IMR-90 (cell line): ENCODE data around the gene ARVCF. TPM values are rescaled to one million over a fixed set of nuclear protein-coding genes. Genes with fewer than 3 reads are reported as not detected.
A peak's percentile ranks its signal among the peaks of the same experiment; 100 is the strongest.

Experiments used
- ATAC-seq: fragments of 200-7000 bp; cut with Tn5 transposase; 2 replicates; pipeline ENCODE4 v1.9.1; 2020; ENCODE audit warnings: low read depth, mild to moderate bottlenecking, moderate library complexity
- BruUV-seq: library from RNA; stranded (reverse); fragments of 400-500 nt; replicated peaks from 2 replicates; lab custom pipeline; 2021; lab: Mats Ljungman, UMichigan
- CTCF ChIA-PET: fragments of 300-600 bp; formaldehyde crosslinking; extraction: SDS; loops from one replicate; lab custom pipeline; 2021; ENCODE audit warnings: antibody characterized with exemption; lab: Yijun Ruan, JAX
- POLR2A ChIA-PET: fragments of 300-600 bp; sonication (Branson Sonifier 250); formaldehyde crosslinking; loops from one replicate; lab custom pipeline; 2022; ENCODE audit warnings: antibody characterized with exemption; ENCODE audit not compliant: unreplicated experiment; lab: Charles Lee
- DNase-seq: peaks from one replicate; pipeline ENCODE4 v3.0.0; 2013
- H2AFZ ChIP-seq: replicated peaks from 2 replicates; pipeline ENCODE3; 2013; ENCODE audit warnings: low read length, mild to moderate bottlenecking; ENCODE audit not compliant: poor library complexity
- H2AK5ac ChIP-seq: 2 replicates; pipeline ENCODE4 v1.6.1; 2013; ENCODE audit warnings: low read depth, low read length, inconsistent platforms
- H2AK9ac ChIP-seq: replicated peaks from 2 replicates; pipeline ENCODE3; 2013; ENCODE audit warnings: mild to moderate bottlenecking, low read depth, low read length, moderate library complexity; ENCODE audit not compliant: poor library complexity
- H2BK120ac ChIP-seq: 2 replicates; pipeline ENCODE4 v1.6.1; 2013; ENCODE audit warnings: low read depth, low read length, inconsistent platforms
- H2BK15ac ChIP-seq: 3 replicates; pipeline ENCODE4 v1.6.1; 2013; ENCODE audit warnings: low read depth, low read length, inconsistent platforms
- H2BK20ac ChIP-seq: 2 replicates; pipeline ENCODE4 v1.6.1; 2013; ENCODE audit warnings: low read depth, mild to moderate bottlenecking, inconsistent platforms, low read length, moderate library complexity
- H2BK5ac ChIP-seq: 2 replicates; pipeline ENCODE4 v1.6.1; 2013; ENCODE audit warnings: mild to moderate bottlenecking, low read depth, low read length, inconsistent platforms; ENCODE audit not compliant: poor library complexity, severe bottlenecking
- H3K14ac ChIP-seq: replicated peaks from 2 replicates; pipeline ENCODE4 v1.6.1; 2013; ENCODE audit warnings: low read depth, low read length, inconsistent platforms
- H3K18ac ChIP-seq: 2 replicates; pipeline ENCODE4 v1.6.1; 2013; ENCODE audit warnings: low read depth, low read length, control low read depth
- H3K23ac ChIP-seq: 2 replicates; pipeline ENCODE4 v1.6.1; 2013; ENCODE audit warnings: low read depth, low read length, inconsistent platforms
- H3K27ac ChIP-seq: 2 replicates; pipeline ENCODE4 v1.5.1; 2013; ENCODE audit warnings: mild to moderate bottlenecking, control low read depth, low read length; ENCODE audit not compliant: insufficient read depth
- H3K27me3 ChIP-seq: 2 replicates; pipeline ENCODE4 v1.6.1; 2013; ENCODE audit warnings: low read length; ENCODE audit not compliant: control insufficient read depth, insufficient read depth
- H3K36me3 ChIP-seq: 2 replicates; pipeline ENCODE4 v1.6.1; 2013; ENCODE audit warnings: low read length, mixed read lengths; ENCODE audit not compliant: control insufficient read depth, insufficient read depth
- H3K4ac ChIP-seq: 2 replicates; pipeline ENCODE4 v1.6.1; 2013; ENCODE audit warnings: low read depth, low read length, inconsistent platforms
- H3K4me1 ChIP-seq: 2 replicates; pipeline ENCODE4 v1.6.1; 2013; ENCODE audit warnings: low read length, mixed read lengths; ENCODE audit not compliant: control insufficient read depth, insufficient read depth
- H3K4me2 ChIP-seq: 2 replicates; pipeline ENCODE4 v1.6.1; 2013; ENCODE audit warnings: low read depth, mild to moderate bottlenecking, control low read depth, low read length, moderate library complexity
- H3K4me3 ChIP-seq: 2 replicates; pipeline ENCODE4 v1.5.1; 2013; ENCODE audit warnings: low read depth, mild to moderate bottlenecking, control low read depth, low read length, moderate library complexity; ENCODE audit not compliant: insufficient read depth
- H3K56ac ChIP-seq: 2 replicates; pipeline ENCODE4 v1.6.1; 2013; ENCODE audit warnings: low read length, inconsistent platforms; ENCODE audit not compliant: insufficient read depth; ENCODE audit errors: extremely low read depth
- H3K79me1 ChIP-seq, 2 experiments: 2 replicates each; pipeline ENCODE4 v1.6.1; 2013; ENCODE audit warnings: low read length in 2 of 2, inconsistent platforms in 1 of 2, low read depth in 1 of 2
- H3K9ac ChIP-seq: 2 replicates; pipeline ENCODE4 v1.6.1; 2013; ENCODE audit warnings: low read depth, low read length, control low read depth
- H3K9me1 ChIP-seq: 2 replicates; pipeline ENCODE4 v1.6.1; 2013; ENCODE audit warnings: low read length, inconsistent platforms; ENCODE audit not compliant: insufficient read depth
- H3K9me3 ChIP-seq: 2 replicates; pipeline ENCODE4 v1.6.1; 2013; ENCODE audit warnings: low read length; ENCODE audit not compliant: control insufficient read depth, insufficient read depth
- H4K20me1 ChIP-seq: 2 replicates; pipeline ENCODE4 v1.6.1; 2013; ENCODE audit warnings: low read length, inconsistent platforms; ENCODE audit not compliant: insufficient read depth
- H4K5ac ChIP-seq: 2 replicates; pipeline ENCODE4 v1.6.1; 2013; ENCODE audit warnings: mild to moderate bottlenecking, low read depth, low read length, control low read depth
- H4K8ac ChIP-seq, 2 experiments: 2 replicates each; pipeline ENCODE4 v1.6.1; 2013; ENCODE audit warnings: low read depth in 2 of 2, low read length in 2 of 2, control low read depth in 1 of 2, inconsistent platforms in 1 of 2
- H4K91ac ChIP-seq: 2 replicates; pipeline ENCODE4 v1.6.1; 2013; ENCODE audit warnings: low read depth, low read length, inconsistent platforms; ENCODE audit not compliant: insufficient read depth
- BHLHE40 ChIP-seq: fragments of 150-350 bp; IDR thresholded peaks from 2 replicates; pipeline ENCODE4 v1.6.1; 2016; ENCODE audit warnings: mild to moderate bottlenecking, low read depth, low read length
- CEBPB ChIP-seq: IDR thresholded peaks from 2 replicates; pipeline ENCODE4 v1.6.1; 2012; ENCODE audit warnings: low read depth, low read length, improper control_type of control experiment
- CHD1 ChIP-seq: IDR thresholded peaks from 2 replicates; pipeline ENCODE4 v1.6.1; 2012; ENCODE audit warnings: low read depth, low read length, improper control_type of control experiment
- CTCF ChIP-seq: conservative IDR thresholded peaks from 2 replicates; pipeline ENCODE4 v1.5.1; 2012; ENCODE audit warnings: mild to moderate bottlenecking, low read depth, low read length, improper control_type of control experiment
- FOS ChIP-seq: fragments of 150-350 bp; IDR thresholded peaks from 2 replicates; pipeline ENCODE4 v1.6.1; 2016; ENCODE audit warnings: low read depth, low read length
- MAZ ChIP-seq: IDR thresholded peaks from 2 replicates; pipeline ENCODE4 v1.6.1; 2012; ENCODE audit warnings: low read depth, mild to moderate bottlenecking, low read length, improper control_type of control experiment, moderate library complexity, borderline replicate concordance
- NFE2L2 ChIP-seq: fragments of 150-350 bp; IDR thresholded peaks from 2 replicates; pipeline ENCODE4 v1.6.1; 2016; ENCODE audit warnings: low read depth, mild to moderate bottlenecking, low read length
- POLR2A ChIP-seq: IDR thresholded peaks from 2 replicates; pipeline ENCODE4 v1.6.1; 2012; ENCODE audit warnings: mild to moderate bottlenecking, low read depth, low read length
- RAD21 ChIP-seq: IDR thresholded peaks from 2 replicates; pipeline ENCODE4 v1.6.1; 2012; ENCODE audit warnings: low read length, improper control_type of control experiment
- RCOR1 ChIP-seq: IDR thresholded peaks from 2 replicates; pipeline ENCODE4 v1.6.1; 2012; ENCODE audit warnings: mild to moderate bottlenecking, low read length, improper control_type of control experiment; ENCODE audit not compliant: insufficient replicate concordance
- SMC3 ChIP-seq: fragments of 150-350 bp; IDR thresholded peaks from 2 replicates; pipeline ENCODE4 v1.6.1; 2016; ENCODE audit warnings: low read depth, mild to moderate bottlenecking, antibody characterized with exemption, low read length, moderate library complexity
- WGBS, 2 experiments: methylation state at CpG; one replicate each; pipeline versions ENCODE4 v1.1.5 to v1.1.7; 2013; ENCODE audit warnings: missing lambda C conversion rate in 2 of 2; ENCODE audit not compliant: insufficient read length in 1 of 2; ENCODE audit errors: extremely low coverage in 2 of 2; 5-methylcytosine and 5-hydroxymethylcytosine counted together
- dilution Hi-C: fragments of 300-500 bp; cut with HindIII; formaldehyde crosslinking; loops from one replicate; pipeline ENCODE4 v1.14.3; 2018; ENCODE audit warnings: low sequenced_read_pairs; ENCODE audit not compliant: unreplicated experiment
- in situ Hi-C: fragments of 300-500 bp; cut with MboI; formaldehyde crosslinking; loops from 3 replicates; pipeline ENCODE4 v1.14.3; 2019; ENCODE audit warnings: low sequenced_read_pairs, inconsistent platforms, mixed read lengths
- intact Hi-C: fragments of 100-400 bp; cut with micrococcal nuclease; formaldehyde crosslinking; loops from 2 replicates; pipeline ENCODE4 v1.10.0; 2022
- polyA plus RNA-seq, 3 experiments: library from polyadenylated mRNA; depleted of rRNA; stranded (reverse); fragments of >200 nt; gene quantifications; 2 replicates each; pipeline ENCODE4 v1.2.3, GENCODE V29; 2012; ENCODE audit warnings: low replicate concordance in 1 of 3
- total RNA-seq: library from RNA; depleted of rRNA; stranded (reverse); fragments of >200 nt; gene quantifications from 2 replicates; pipeline ENCODE4 v1.2.3, GENCODE V29; 2012
- TF ChIP-seq, protein P1 (sequence below): fragments of 150-350 bp; IDR thresholded peaks from 2 replicates; pipeline ENCODE4 v1.6.1; 2016; ENCODE audit warnings: low read depth, mild to moderate bottlenecking, low read length, moderate library complexity, borderline replicate concordance

Gene ARVCF
- total and polyA plus RNA-seq, 2 of the 4 experiments (the other 2 are of a cell fraction): 8.6 to 14.1 TPM

DNA sequence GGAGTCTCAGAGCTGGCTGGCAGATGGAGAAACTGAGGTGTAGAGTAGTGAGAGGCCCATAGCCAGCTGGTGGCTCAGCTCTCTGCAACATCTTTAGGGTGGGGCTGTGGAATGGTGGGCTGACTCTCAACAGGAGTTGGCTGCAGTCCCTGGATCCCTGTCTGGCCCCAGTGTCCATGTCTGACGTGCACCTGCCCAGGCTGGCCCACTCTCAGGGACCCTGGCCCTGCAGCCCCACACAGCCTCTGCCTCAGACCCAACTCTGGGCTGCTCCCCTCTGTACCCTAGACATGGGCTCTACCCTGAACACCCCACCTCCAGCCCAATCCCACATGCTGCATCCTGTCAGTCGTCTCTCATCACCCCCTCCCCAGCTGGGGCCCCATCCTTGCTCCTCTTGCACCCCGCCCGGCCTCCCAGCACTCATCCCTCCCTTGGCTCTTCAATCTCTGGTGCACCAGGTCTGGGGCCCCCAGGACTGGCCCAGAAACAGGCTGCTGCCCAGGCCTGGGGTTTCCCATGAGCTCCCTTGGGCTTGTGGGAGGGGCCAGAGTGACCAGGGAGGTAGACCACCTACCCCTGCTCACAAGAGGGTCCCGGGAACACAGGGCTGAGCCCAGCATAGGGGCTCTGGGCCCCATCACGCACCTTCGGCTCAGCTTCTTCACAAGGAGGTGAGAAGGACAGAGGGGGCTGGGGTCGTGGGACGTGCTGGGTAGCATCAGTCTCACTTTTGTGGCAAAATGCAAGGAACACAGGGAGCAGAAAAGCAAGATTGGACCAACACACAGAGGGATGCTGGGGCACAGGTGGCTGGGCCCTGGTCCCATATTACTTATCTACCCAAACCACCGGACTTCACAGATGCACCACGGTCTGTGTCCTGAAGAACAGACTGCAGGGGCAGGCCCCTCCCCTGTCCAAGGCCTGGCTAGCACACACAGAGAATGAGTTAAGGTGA lies 31.5 kb downstream of the ARVCF start:
- Histone ChIP-seq H3K36me3 (peaks cover 7% of the 10 kb centered on the region), H4K5ac (no peak overlapping the region), H3K79me1 (peaks cover 4 to 37% of the 10 kb centered on the region in 2 experiments; a peak in 3 of 4 replicates), H3K9me3 (no peaks in the 10 kb centered on the region), H3K27me3 (no peaks in the 10 kb centered on the region), H2BK20ac (0 out of 2 replicates have a peak overlapping the region, but pooled peaks have one; percentile 45), H4K8ac (peak overlapping the region in 1 of 2 experiments; percentile 35; a peak in 1 of 4 replicates), H2BK120ac (peak overlapping the region; percentile 68), H2AFZ (peak overlapping the region; percentile 58), H3K23ac (no peak overlapping the region), H4K91ac (peak overlapping the region; percentile 79), H2AK9ac (peak overlapping the region; percentile 87), H3K27ac (no peak overlapping the region), H4K20me1 (peaks cover 18% of the 10 kb centered on the region; the same call in 1 of the 2 replicates), H3K4me2 (no peak overlapping the region), H3K4ac (peak overlapping the region; percentile 73), H3K18ac (no peak overlapping the region; the same call in 1 of the 2 replicates), H3K4me1 (peaks cover 13% of the 10 kb centered on the region), H3K4me3 (no peak overlapping the region), H2BK15ac (peak overlapping the region; percentile 81; the same call in 2 of the 3 replicates), H3K56ac (no peak overlapping the region), H2AK5ac (peak overlapping the region; percentile 97), H3K14ac (0 out of 2 replicates have a peak overlapping the region, but pooled peaks have one; percentile 14), H3K9me1 (peaks cover 17% of the 10 kb centered on the region), H2BK5ac (peak overlapping the region; percentile 44), H3K9ac (no peak overlapping the region)
- DNase-seq: no peak
- dilution Hi-C loops: no loop called here
- 97% methylated on average over 5 of the region's 11 CpGs; no CpG with 5 or more reads in 1 of the 2 experiments for WGBS, 2 experiments
- no TSS peak for BruUV-seq
- no peak for ATAC-seq
- in situ Hi-C loops: no loop called here
- intact Hi-C loops: no loop called here
- no peak for TF ChIP-seq BHLHE40
- no peak for TF ChIP-seq FOS
- TF ChIP-seq SMC3: no peak
- TF ChIP-seq, protein P1, sequence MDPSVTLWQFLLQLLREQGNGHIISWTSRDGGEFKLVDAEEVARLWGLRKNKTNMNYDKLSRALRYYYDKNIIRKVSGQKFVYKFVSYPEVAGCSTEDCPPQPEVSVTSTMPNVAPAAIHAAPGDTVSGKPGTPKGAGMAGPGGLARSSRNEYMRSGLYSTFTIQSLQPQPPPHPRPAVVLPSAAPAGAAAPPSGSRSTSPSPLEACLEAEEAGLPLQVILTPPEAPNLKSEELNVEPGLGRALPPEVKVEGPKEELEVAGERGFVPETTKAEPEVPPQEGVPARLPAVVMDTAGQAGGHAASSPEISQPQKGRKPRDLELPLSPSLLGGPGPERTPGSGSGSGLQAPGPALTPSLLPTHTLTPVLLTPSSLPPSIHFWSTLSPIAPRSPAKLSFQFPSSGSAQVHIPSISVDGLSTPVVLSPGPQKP: no peak
- TF ChIP-seq RCOR1: no peak
- TF ChIP-seq POLR2A: no peak
- TF ChIP-seq CEBPB: no peak
- no peak for TF ChIP-seq CHD1
- no peak for TF ChIP-seq RAD21
- TF ChIP-seq NFE2L2: no peak
- no peak for TF ChIP-seq MAZ
- TF ChIP-seq CTCF: no peak
- ChIA-PET POLR2A (no interaction called here), CTCF (interaction anchor here (0.5 kb wide), 1 partner anchor 985 kb away, joined by 3 read pairs; no protein-coding TSS in a partner anchor)
